ENCODE data around the gene IL1RAP.

Gene IL1RAP

GRCh38 chr3:190492129-190492528, 21.8 kb upstream of the IL1RAP start:
- ATAC-seq, result no peak
- no peak for TF ChIP-seq ZFP30 (CRISPR knock-in tag; IDR thresholded peaks at IDR 0.05)
- TF ChIP-seq ARNTL (CRISPR knock-in tag; IDR thresholded peaks at IDR 0.05; ENCODE audit: borderline replicate concordance, low read depth), result no peak
- no peak for TF ChIP-seq BACH2 (CRISPR knock-in tag; IDR thresholded peaks at IDR 0.05; ENCODE audit: borderline replicate concordance)
- TF ChIP-seq PPARA (CRISPR knock-in tag; IDR thresholded peaks at IDR 0.05; ENCODE audit: borderline replicate concordance), result no peak
- no peak for TF ChIP-seq SNAI2 (CRISPR knock-in tag; IDR thresholded peaks at IDR 0.05)
- no peak for TF ChIP-seq GLIS3 (CRISPR knock-in tag; IDR thresholded peaks at IDR 0.05)
- no peak for TF ChIP-seq ZNF565 (CRISPR knock-in tag; conservative IDR thresholded peaks at IDR 0.05; ENCODE audit: low read depth)
- no peak for TF ChIP-seq ZNF8 (CRISPR knock-in tag; IDR thresholded peaks at IDR 0.05)
- TF ChIP-seq ESRRG (CRISPR knock-in tag; IDR thresholded peaks at IDR 0.05), result no peak
- TF ChIP-seq ZNF70 (CRISPR knock-in tag; IDR thresholded peaks at IDR 0.05), result no peak
- TF ChIP-seq ZFP3 (CRISPR knock-in tag; IDR thresholded peaks at IDR 0.05), result no peak

GRCh38 chr3:190492966-190493365, 20.9 kb upstream of the IL1RAP start:
- TF ChIP-seq ZFP30 (CRISPR knock-in tag; IDR thresholded peaks at IDR 0.05) (no peak), ZNF565 (CRISPR knock-in tag; conservative IDR thresholded peaks at IDR 0.05; ENCODE audit: low read depth) (no peak), SNAI2 (CRISPR knock-in tag; IDR thresholded peaks at IDR 0.05) (no peak), OSR1 (CRISPR knock-in tag; IDR thresholded peaks at IDR 0.05) (no peak), ZC3H10 (CRISPR knock-in tag; IDR thresholded peaks at IDR 0.05) (no peak), ZNF8 (CRISPR knock-in tag; IDR thresholded peaks at IDR 0.05) (no peak), CREB5 (CRISPR knock-in tag; IDR thresholded peaks at IDR 0.05; ENCODE audit: low read depth) (no peak), ESRRG (CRISPR knock-in tag; IDR thresholded peaks at IDR 0.05) (no peak), PPARA (CRISPR knock-in tag; IDR thresholded peaks at IDR 0.05; ENCODE audit: borderline replicate concordance) (no peak), POU6F1 (CRISPR knock-in tag; IDR thresholded peaks at IDR 0.05; ENCODE audit: borderline replicate concordance, low read depth) (no peak), ZFP3 (CRISPR knock-in tag; IDR thresholded peaks at IDR 0.05) (no peak), ARNTL (CRISPR knock-in tag; IDR thresholded peaks at IDR 0.05; ENCODE audit: borderline replicate concordance, low read depth) (no peak)
- ATAC-seq, result no peak

GRCh38 chr3:190494907-190495306, 19.0 kb upstream of the IL1RAP start:
- no peak for ATAC-seq
- TF ChIP-seq CREB5 (CRISPR knock-in tag; IDR thresholded peaks at IDR 0.05; ENCODE audit: low read depth) (no peak), ZFP3 (CRISPR knock-in tag; IDR thresholded peaks at IDR 0.05) (no peak), CSRNP3 (CRISPR knock-in tag; IDR thresholded peaks at IDR 0.05) (no peak), BACH2 (CRISPR knock-in tag; IDR thresholded peaks at IDR 0.05; ENCODE audit: borderline replicate concordance) (no peak), PATZ1 (CRISPR knock-in tag; IDR thresholded peaks at IDR 0.05; ENCODE audit: borderline replicate concordance) (no peak), TOX (CRISPR knock-in tag; IDR thresholded peaks at IDR 0.05; ENCODE audit: borderline replicate concordance) (no peak)

- no peak for ATAC-seq
- no peak for TF ChIP-seq ZNF8 (CRISPR knock-in tag; IDR thresholded peaks at IDR 0.05)
- no peak for TF ChIP-seq ZC3H10 (CRISPR knock-in tag; IDR thresholded peaks at IDR 0.05)
- no peak for TF ChIP-seq OSR1 (CRISPR knock-in tag; IDR thresholded peaks at IDR 0.05)
- TF ChIP-seq TCF4 (CRISPR knock-in tag; IDR thresholded peaks at IDR 0.05; ENCODE audit: borderline replicate concordance), result no peak
- TF ChIP-seq ARNTL (CRISPR knock-in tag; IDR thresholded peaks at IDR 0.05; ENCODE audit: borderline replicate concordance, low read depth), result no peak
- no peak for TF ChIP-seq ZNF565 (CRISPR knock-in tag; conservative IDR thresholded peaks at IDR 0.05; ENCODE audit: low read depth)
- TF ChIP-seq TSHZ2 (CRISPR knock-in tag; IDR thresholded peaks at IDR 0.05), result no peak
- TF ChIP-seq SNAI2 (CRISPR knock-in tag; IDR thresholded peaks at IDR 0.05), result no peak
- no peak for TF ChIP-seq ZNF70 (CRISPR knock-in tag; IDR thresholded peaks at IDR 0.05)
- no peak for TF ChIP-seq ESRRG (CRISPR knock-in tag; IDR thresholded peaks at IDR 0.05)
- TF ChIP-seq POU6F1 (CRISPR knock-in tag; IDR thresholded peaks at IDR 0.05; ENCODE audit: borderline replicate concordance, low read depth), result no peak
- no peak for TF ChIP-seq CSRNP3 (CRISPR knock-in tag; IDR thresholded peaks at IDR 0.05)
These were observed 18.5 kb upstream of the IL1RAP start for GRCh38 chr3:190495354-190495753.

Data from SK-N-SH treated with all-trans-retinoic acid at 6 μM for 48 hours (cell line).